Mesenchymal stem cell (in vitro differentiated cells and primary cell): ENCODE measurements around the gene SNX8.
A peak's percentile ranks its signal among the peaks of the same experiment; 100 is the strongest.

Experiments used
- DNase-seq: peaks from one replicate; pipeline ENCODE4 v3.0.0-alpha.2; 2013
- H2AFZ ChIP-seq: one replicate; pipeline ENCODE4 v1.6.1; 2013; ENCODE audit warnings: low read depth, mild to moderate bottlenecking, control low read depth, inconsistent platforms, low read length, moderate library complexity
- H2AK5ac ChIP-seq: 2 replicates; pipeline ENCODE4 v1.6.1; 2013; ENCODE audit warnings: low read length, moderate library complexity, mild to moderate bottlenecking, inconsistent platforms; ENCODE audit not compliant: severe bottlenecking
- H2BK120ac ChIP-seq: one replicate; pipeline ENCODE4 v1.6.1; 2013; ENCODE audit warnings: low read depth, mild to moderate bottlenecking, inconsistent platforms, low read length, moderate library complexity
- H2BK12ac ChIP-seq, 2 experiments: one replicate each; pipeline ENCODE4 v1.6.1; 2013; ENCODE audit warnings: inconsistent platforms in 2 of 2, low read length in 2 of 2, mild to moderate bottlenecking in 2 of 2, moderate library complexity in 2 of 2, control low read depth in 1 of 2
- H2BK15ac ChIP-seq: one replicate; pipeline ENCODE4 v1.6.1; 2013; ENCODE audit warnings: mild to moderate bottlenecking, low read depth, inconsistent platforms; ENCODE audit not compliant: poor library complexity, severe bottlenecking
- H2BK5ac ChIP-seq: 2 replicates; pipeline ENCODE4 v1.6.1; 2013; ENCODE audit warnings: low read depth, mild to moderate bottlenecking, low read length, control low read depth, inconsistent platforms; ENCODE audit not compliant: poor library complexity, severe bottlenecking
- H3K14ac ChIP-seq, 2 experiments: one replicate each; pipeline ENCODE4 v1.6.1; 2013; ENCODE audit warnings: inconsistent platforms in 2 of 2, low read length in 2 of 2, control low read depth in 1 of 2, mild to moderate bottlenecking in 1 of 2, moderate library complexity in 1 of 2
- H3K18ac ChIP-seq, 2 experiments: one replicate each; pipeline ENCODE4 v1.6.1; 2013; ENCODE audit warnings: inconsistent platforms in 2 of 2, low read length in 2 of 2, control low read depth in 1 of 2, low read depth in 1 of 2, mild to moderate bottlenecking in 1 of 2
- H3K23ac ChIP-seq, 2 experiments: one replicate each; pipeline ENCODE4 v1.6.1; 2013; ENCODE audit warnings: inconsistent platforms in 2 of 2, low read length in 2 of 2, mild to moderate bottlenecking in 2 of 2, moderate library complexity in 2 of 2, control low read depth in 1 of 2
- H3K27ac ChIP-seq: 2 replicates; pipeline ENCODE4 v1.5.1; 2013; ENCODE audit warnings: mild to moderate bottlenecking, moderate library complexity, low read length, control low read depth, inconsistent platforms; ENCODE audit not compliant: poor library complexity, severe bottlenecking
- H3K27me3 ChIP-seq, 2 experiments: 2 replicates each; pipeline versions ENCODE4 v1.6.1 to v1.7.0; 2013; ENCODE audit warnings: low read length in 2 of 2, mild to moderate bottlenecking in 2 of 2, moderate library complexity in 2 of 2, control low read depth in 1 of 2, inconsistent platforms in 1 of 2; ENCODE audit not compliant: control insufficient read depth in 1 of 2, insufficient read depth in 1 of 2
- H3K36me3 ChIP-seq, 2 experiments: 2 replicates each; pipeline versions ENCODE4 v1.6.1 to v1.7.0; 2013; ENCODE audit warnings: low read length in 2 of 2, control low read depth in 1 of 2, inconsistent platforms in 1 of 2, low read depth in 1 of 2, mild to moderate bottlenecking in 1 of 2; ENCODE audit not compliant: insufficient read depth in 2 of 2, control insufficient read depth in 1 of 2
- H3K4ac ChIP-seq, 2 experiments: one replicate each; pipeline ENCODE4 v1.6.1; 2013; ENCODE audit warnings: inconsistent platforms in 2 of 2, low read length in 2 of 2, mild to moderate bottlenecking in 2 of 2, moderate library complexity in 2 of 2, control low read depth in 1 of 2, low read depth in 1 of 2
- H3K4me1 ChIP-seq: 2 replicates; pipeline ENCODE4 v1.6.1; 2013; ENCODE audit warnings: low read depth, low read length, control low read depth; ENCODE audit not compliant: control insufficient read depth, insufficient read depth
- H3K4me2 ChIP-seq: 2 replicates; pipeline ENCODE4 v1.6.1; 2013; ENCODE audit warnings: low read length, mild to moderate bottlenecking, inconsistent platforms; ENCODE audit not compliant: poor library complexity, severe bottlenecking
- H3K4me3 ChIP-seq, 2 experiments: 2 replicates each; pipeline versions ENCODE4 v1.5.1 to v1.7.0; 2013; ENCODE audit warnings: low read length in 2 of 2, mild to moderate bottlenecking in 2 of 2, control low read depth in 1 of 2, low read depth in 1 of 2; ENCODE audit not compliant: insufficient read depth in 1 of 2
- H3K79me1 ChIP-seq: replicated peaks from 2 replicates; pipeline ENCODE4 v1.6.1; 2013; ENCODE audit warnings: mild to moderate bottlenecking, control low read depth, low read length, inconsistent platforms; ENCODE audit not compliant: poor library complexity, severe bottlenecking
- H3K9ac ChIP-seq: 2 replicates; pipeline ENCODE4 v1.7.0; 2013; ENCODE audit warnings: mild to moderate bottlenecking, low read length, moderate library complexity
- H3K9me3 ChIP-seq: 2 replicates; pipeline ENCODE4 v1.7.0; 2013; ENCODE audit warnings: mild to moderate bottlenecking, low read length; ENCODE audit not compliant: control insufficient read depth
- H4K8ac ChIP-seq: one replicate; pipeline ENCODE4 v1.6.1; 2013; ENCODE audit warnings: inconsistent platforms, mild to moderate bottlenecking, low read length, moderate library complexity
- H4K91ac ChIP-seq: one replicate; pipeline ENCODE4 v1.6.1; 2013; ENCODE audit warnings: mild to moderate bottlenecking, low read length, inconsistent platforms
- WGBS: methylation state at CpG from one replicate; pipeline ENCODE4 v1.1.7; 2013; ENCODE audit warnings: mixed read lengths; 5-methylcytosine and 5-hydroxymethylcytosine counted together

Gene SNX8

DNA sequence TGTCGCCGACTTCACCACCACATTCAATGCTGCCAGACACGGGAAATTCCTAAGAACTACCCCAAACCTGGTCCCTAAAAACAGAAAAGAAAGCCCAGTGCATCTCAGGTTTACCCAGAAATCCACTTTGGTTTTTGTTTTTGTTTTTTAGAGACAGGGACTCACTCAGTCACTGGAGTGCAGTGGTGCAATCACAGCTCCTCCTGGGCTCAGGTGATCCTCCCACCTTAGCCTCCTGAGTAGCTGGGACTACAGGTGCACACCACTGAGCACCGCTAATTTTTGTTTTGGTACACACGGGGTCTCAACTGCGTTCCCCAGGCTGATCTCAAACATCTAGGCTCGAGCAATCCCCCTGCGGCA, 104.3 kb downstream of the SNX8 start:
- H3K9me3 ChIP-seq: no peaks in the 10 kb centered on the region
- peaks cover 24% of the 10 kb centered on the region for H3K79me1 ChIP-seq
- no peak overlapping the region for H3K4me2 ChIP-seq
- H2BK120ac ChIP-seq: no peak overlapping the region
- H4K91ac ChIP-seq: no peak overlapping the region
- H3K9ac ChIP-seq: peak overlapping the region; percentile 70
- H2BK15ac ChIP-seq: no peak overlapping the region
- no peak overlapping the region for H3K14ac ChIP-seq
- no peak overlapping the region for H2AFZ ChIP-seq
- no peak overlapping the region for H4K8ac ChIP-seq
- H2BK12ac ChIP-seq: no peak overlapping the region
- no peaks in the 10 kb centered on the region for H3K27me3 ChIP-seq
- H3K18ac ChIP-seq: no peak overlapping the region
- no peak overlapping the region for H3K4me3 ChIP-seq
- peaks cover 53 to 64% of the 10 kb centered on the region in 2 experiments for H3K36me3 ChIP-seq
- peaks cover 15% of the 10 kb centered on the region for H3K4me1 ChIP-seq
- H3K27ac ChIP-seq: no peak overlapping the region
- 98% methylated on average over 8 of the region's 8 CpGs for WGBS
- no peak overlapping the region for H2AK5ac ChIP-seq
- H2BK5ac ChIP-seq: no peak overlapping the region
- no peak overlapping the region for H3K23ac ChIP-seq
- H3K4ac ChIP-seq: no peak overlapping the region
- DNase-seq: no peak

DNA sequence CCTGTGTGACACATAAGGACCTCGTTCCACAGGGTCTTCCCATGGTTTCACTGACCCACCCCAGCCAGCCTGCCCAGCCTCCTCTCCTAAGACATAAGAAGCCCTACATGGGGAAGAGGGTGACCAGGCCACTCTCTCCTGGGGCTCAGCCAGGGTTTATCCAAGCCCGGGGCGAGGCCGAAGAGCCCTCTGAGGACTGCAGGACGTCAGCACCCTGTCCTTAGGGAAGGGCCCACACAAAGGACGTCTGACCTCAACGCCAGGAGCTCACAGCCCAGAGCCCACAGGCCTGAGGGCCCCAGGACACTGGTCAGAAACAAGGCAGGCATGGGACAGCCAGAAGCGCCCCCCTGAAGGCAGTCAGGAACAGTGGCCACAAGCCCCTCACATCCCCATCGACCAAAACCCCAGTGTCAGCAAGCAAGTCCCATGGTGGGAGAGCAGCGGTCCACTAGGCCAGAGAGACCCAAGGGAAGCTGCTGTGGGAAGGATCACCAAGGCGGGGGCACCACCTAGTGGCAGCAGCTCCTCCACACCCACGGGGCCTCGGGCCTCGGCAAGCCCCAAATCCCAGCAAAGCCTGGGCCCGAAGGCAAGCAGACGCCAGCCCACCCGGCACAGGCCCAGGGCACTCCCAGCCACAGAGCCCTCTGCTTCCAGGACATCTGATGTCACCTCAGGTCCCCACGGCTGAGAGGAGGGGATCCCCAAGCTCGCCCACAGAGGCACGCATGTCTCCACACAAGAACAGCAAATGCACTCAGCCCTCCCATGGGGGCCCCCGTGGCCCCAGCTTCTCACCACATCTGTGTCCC, 104.9 kb downstream of the SNX8 start:
- H3K4me1 ChIP-seq: peaks cover 18% of the 10 kb centered on the region
- H3K27me3 ChIP-seq: no peaks in the 10 kb centered on the region
- H3K4me2 ChIP-seq: no peak overlapping the region
- H4K91ac ChIP-seq: no peak overlapping the region
- no peak overlapping the region for H2BK15ac ChIP-seq
- no peak overlapping the region for H2BK12ac ChIP-seq
- no peak overlapping the region for H2AFZ ChIP-seq
- no peak overlapping the region for H2AK5ac ChIP-seq
- no peak overlapping the region for H3K27ac ChIP-seq
- peaks cover 24% of the 10 kb centered on the region for H3K79me1 ChIP-seq
- peak overlapping the region; percentile 70 for H3K9ac ChIP-seq
- H2BK5ac ChIP-seq: no peak overlapping the region
- H3K4me3 ChIP-seq: no peak overlapping the region
- H4K8ac ChIP-seq: no peak overlapping the region
- WGBS: 70% methylated on average over 21 of the region's 21 CpGs
- H3K18ac ChIP-seq: no peak overlapping the region
- H3K23ac ChIP-seq: no peak overlapping the region
- no peak overlapping the region for H2BK120ac ChIP-seq
- peaks cover 48 to 59% of the 10 kb centered on the region in 2 experiments for H3K36me3 ChIP-seq
- peak; percentile 70 for DNase-seq
- no peaks in the 10 kb centered on the region for H3K9me3 ChIP-seq
- no peak overlapping the region for H3K4ac ChIP-seq
- H3K14ac ChIP-seq: no peak overlapping the region

DNA sequence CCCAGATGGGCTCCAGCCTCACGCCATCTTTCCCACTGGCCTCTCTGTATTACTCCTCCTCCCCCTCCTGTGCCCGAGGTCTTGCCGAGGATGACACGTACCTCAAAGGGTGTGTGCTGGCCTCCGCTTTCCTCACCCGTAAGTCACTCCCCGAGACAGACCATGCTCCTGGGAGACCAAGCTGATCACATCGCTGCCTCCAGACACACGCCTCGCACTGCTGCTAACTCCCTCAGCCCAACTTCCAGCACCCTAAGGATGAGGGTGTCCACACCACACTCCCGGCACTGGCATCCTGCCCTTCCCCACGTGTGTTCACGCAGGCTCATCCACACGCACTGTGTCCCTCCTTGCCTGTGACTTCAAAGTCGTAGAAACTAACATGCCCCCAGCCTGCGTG, 105.5 kb downstream of the SNX8 start:
- Histone ChIP-seq H3K4me2 (no peak overlapping the region), H2BK15ac (no peak overlapping the region), H3K9ac (peak overlapping the region; percentile 70), H3K4me1 (peaks cover 21% of the 10 kb centered on the region), H2BK120ac (no peak overlapping the region), H2BK5ac (no peak overlapping the region), H3K36me3 (peaks cover 43 to 53% of the 10 kb centered on the region in 2 experiments), H3K9me3 (no peaks in the 10 kb centered on the region), H3K4ac (no peak overlapping the region), H4K91ac (no peak overlapping the region), H3K18ac (no peak overlapping the region), H3K27me3 (no peaks in the 10 kb centered on the region), H3K79me1 (peaks cover 24% of the 10 kb centered on the region), H3K4me3 (no peak overlapping the region), H2AK5ac (no peak overlapping the region), H3K27ac (no peak overlapping the region), H4K8ac (no peak overlapping the region), H3K14ac (peak overlapping the region in 1 of 2 experiments; percentile 66), H2AFZ (no peak overlapping the region), H2BK12ac (peak overlapping the region in 1 of 2 experiments; percentile 22), H3K23ac (no peak overlapping the region)
- no peak for DNase-seq
- WGBS: 93% methylated on average over 16 of the region's 16 CpGs

DNA sequence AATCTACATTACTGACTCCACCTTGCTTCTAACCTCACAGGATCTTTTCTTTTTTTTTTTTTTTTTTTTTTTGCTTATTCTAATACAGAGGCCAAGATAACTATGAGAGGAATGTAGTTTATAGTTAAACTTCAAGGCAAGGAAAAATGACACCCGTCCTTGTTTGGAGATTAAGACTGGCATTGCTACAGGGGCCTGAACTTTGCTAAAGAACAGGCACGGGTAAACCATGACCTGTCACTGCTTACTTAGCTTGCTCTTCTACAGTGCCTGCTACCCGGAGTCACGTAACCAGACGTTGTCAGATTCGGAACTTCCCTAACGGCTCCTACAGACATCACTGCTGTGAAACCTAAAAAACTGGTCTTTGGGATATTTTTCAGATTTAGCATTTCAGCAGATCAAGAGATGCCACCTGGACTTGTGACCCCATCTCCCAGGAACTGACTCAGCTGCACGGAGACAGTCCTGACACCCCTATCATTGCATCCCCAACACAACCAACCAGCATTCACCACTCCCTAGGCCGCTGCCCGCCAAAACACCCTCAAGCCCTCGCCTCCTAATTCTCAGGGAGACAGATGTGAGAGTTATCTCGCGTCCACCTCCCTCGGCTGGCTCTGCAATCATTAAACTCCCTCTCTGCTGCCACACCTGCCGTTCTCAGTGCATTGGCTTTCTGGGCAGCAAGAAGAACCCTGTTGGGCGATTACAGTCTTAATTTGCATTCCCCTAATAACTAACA, 109.0 kb downstream of the SNX8 start:
- no peak overlapping the region for H2BK15ac ChIP-seq
- peak overlapping the region; percentile 61 for H2AK5ac ChIP-seq
- H3K36me3 ChIP-seq: peaks cover 25 to 50% of the 10 kb centered on the region in 2 experiments
- no peak overlapping the region for H2BK12ac ChIP-seq
- H3K27me3 ChIP-seq: no peaks in the 10 kb centered on the region
- peaks cover 37% of the 10 kb centered on the region for H3K79me1 ChIP-seq
- H2BK5ac ChIP-seq: no peak overlapping the region
- no peak overlapping the region for H3K14ac ChIP-seq
- H3K18ac ChIP-seq: no peak overlapping the region
- no peak for DNase-seq
- H3K9ac ChIP-seq: no peak overlapping the region
- H3K9me3 ChIP-seq: no peaks in the 10 kb centered on the region
- H2AFZ ChIP-seq: no peak overlapping the region
- no peak overlapping the region for H3K4me2 ChIP-seq
- H3K4ac ChIP-seq: no peak overlapping the region
- WGBS: 87% methylated on average over 16 of the region's 16 CpGs
- H3K4me1 ChIP-seq: peaks cover 15% of the 10 kb centered on the region
- H4K8ac ChIP-seq: no peak overlapping the region
- H4K91ac ChIP-seq: no peak overlapping the region
- peak overlapping the region in 1 of 2 experiments; percentile 70 for H3K23ac ChIP-seq
- H3K4me3 ChIP-seq: no peak overlapping the region
- no peak overlapping the region for H2BK120ac ChIP-seq
- peak overlapping the region; percentile 8 for H3K27ac ChIP-seq
